ENCODE data around the gene ELOVL3.

ELOVL3 gene

GRCh38 chr10:102261196-102261595 lies 35.1 kb downstream of the ELOVL3 start:
- DNase-seq, result no peak

- no peak for DNase-seq
Measured at GRCh38 chr10:102261842-102262241, 35.7 kb downstream of the ELOVL3 start.

GRCh38 chr10:102262744-102263370 lies 36.8 kb downstream of the ELOVL3 start:
- no peak for DNase-seq

GRCh38 chr10:102264371-102264770 lies 38.3 kb downstream of the ELOVL3 start:
- no peak for DNase-seq

GRCh38 chr10:102266670-102267069 lies 40.6 kb downstream of the ELOVL3 start:
- DNase-seq, result no peak

GRCh38 chr10:102267748-102268147 lies 41.6 kb downstream of the ELOVL3 start:
- no peak for DNase-seq

GRCh38 chr10:102268375-102268888 lies 42.3 kb downstream of the ELOVL3 start:
- no peak for DNase-seq

GRCh38 chr10:102269017-102269416 lies 42.9 kb downstream of the ELOVL3 start:
- no peak for DNase-seq

GRCh38 chr10:102274062-102274461 lies 48.0 kb downstream of the ELOVL3 start:
- no peak for DNase-seq

- DNase-seq, result no peak
Measured at GRCh38 chr10:102275343-102275742, 49.2 kb downstream of the ELOVL3 start.

GRCh38 chr10:102279104-102279503 lies 53.0 kb downstream of the ELOVL3 start:
- no peak for DNase-seq
